Panc1 (cell line): ENCODE data around the gene TMEM229B. TPM values are rescaled to one million over a fixed set of nuclear protein-coding genes. Genes with fewer than 3 reads are reported as not detected.

Experiments
- ATAC-seq: fragments of 200-7000 bp; cut with Tn5 transposase; 2 replicates; pipeline ENCODE4 v1.9.1; 2020; ENCODE audit warnings: mild to moderate bottlenecking, moderate library complexity
- BruUV-seq: library from RNA; stranded (reverse); fragments of 400-500 nt; replicated peaks from 2 replicates; lab custom pipeline; 2021; lab: Mats Ljungman, UMichigan
- CTCF ChIA-PET: fragments of 300-600 bp; sonication (Branson Sonifier 250); formaldehyde crosslinking; loops from one replicate; lab custom pipeline; 2022; ENCODE audit warnings: antibody characterized with exemption; lab: Charles Lee
- POLR2A ChIA-PET: fragments of 300-600 bp; sonication (Branson Sonifier 250); formaldehyde crosslinking; loops from one replicate; lab custom pipeline; 2022; ENCODE audit warnings: antibody characterized with exemption; lab: Charles Lee
- DNase-seq: peaks from one replicate; pipeline ENCODE4 v3.0.0-alpha.2; 2010; ENCODE audit warnings: low read depth, low spot score
- H3K27ac ChIP-seq: 2 replicates; pipeline ENCODE4 v1.5.1; 2011; ENCODE audit warnings: mild to moderate bottlenecking, low read length, inconsistent platforms
- H3K27me3 ChIP-seq: fragments of 200-500 bp; sonication (Bioruptor generic); 2 replicates; pipeline ENCODE4 v1.6.0; 2014; ENCODE audit warnings: low read length, inconsistent platforms; ENCODE audit not compliant: control insufficient read depth, insufficient read depth
- H3K36me3 ChIP-seq: fragments of 200-500 bp; sonication (Bioruptor generic); 2 replicates; pipeline ENCODE4 v1.5.1; 2014; ENCODE audit warnings: inconsistent platforms, mild to moderate bottlenecking, low read length, moderate library complexity; ENCODE audit not compliant: control insufficient read depth, insufficient read depth
- H3K4me1 ChIP-seq: 2 replicates; pipeline ENCODE4 v1.5.1; 2011; ENCODE audit warnings: inconsistent platforms, mild to moderate bottlenecking, low read length, moderate library complexity; ENCODE audit not compliant: control insufficient read depth, insufficient read depth
- H3K4me3 ChIP-seq, 2 experiments: 2 replicates each; pipeline ENCODE4 v1.5.1; 2011 to 2012; ENCODE audit warnings: low read depth in 2 of 2, low read length in 2 of 2, mild to moderate bottlenecking in 2 of 2, inconsistent platforms in 1 of 2, moderate library complexity in 1 of 2
- H3K9me3 ChIP-seq: fragments of 200-500 bp; sonication (Bioruptor generic); 2 replicates; pipeline ENCODE4 v1.5.1; 2014; ENCODE audit warnings: low read depth, mild to moderate bottlenecking, inconsistent platforms, low read length, moderate library complexity; ENCODE audit not compliant: control insufficient read depth, insufficient read depth
- CTCF ChIP-seq: fragments of 450-650 bp; IDR thresholded peaks from 2 replicates; pipeline ENCODE4 v1.5.1; 2017; ENCODE audit warnings: mild to moderate bottlenecking
- POLR2AphosphoS5 ChIP-seq: IDR thresholded peaks from 2 replicates; pipeline ENCODE4 v1.6.1; 2012; ENCODE audit warnings: mild to moderate bottlenecking, low read depth, low read length, moderate library complexity
- REST ChIP-seq, 2 experiments: IDR thresholded peaks; 2 replicates each; pipeline ENCODE4 v1.6.1; 2011 to 2012; ENCODE audit warnings: low read depth in 2 of 2, control low read depth in 1 of 2, low read length in 1 of 2, mild to moderate bottlenecking in 1 of 2, moderate library complexity in 1 of 2; ENCODE audit not compliant: insufficient read depth in 1 of 2
- SIN3A ChIP-seq: IDR thresholded peaks from 2 replicates; pipeline ENCODE4 v1.6.1; 2012; ENCODE audit warnings: low read depth, mild to moderate bottlenecking, low read length, moderate library complexity, borderline replicate concordance; ENCODE audit not compliant: insufficient read depth
- TCF7L2 ChIP-seq: IDR thresholded peaks from 2 replicates; pipeline ENCODE4 v1.6.1; 2011; ENCODE audit warnings: mild to moderate bottlenecking, low read depth, low read length, inconsistent platforms
- in situ Hi-C: cut with HindIII; loops from 2 replicates; pipeline ENCODE4 v1.10.0; 2016; ENCODE audit warnings: low sequenced_read_pairs, low pct_unique_long_range_greater_than_20kb
- intact Hi-C: fragments of 100-400 bp; cut with micrococcal nuclease; formaldehyde crosslinking; loops from one replicate; pipeline ENCODE4 v1.10.0; 2022; ENCODE audit not compliant: unreplicated experiment
- total RNA-seq: library from RNA; stranded (reverse); gene quantifications from one replicate; pipeline ENCODE4 v1.2.1, GENCODE V29; 2021; ENCODE audit not compliant: unreplicated experiment

Gene TMEM229B
- total RNA-seq, 1 experiment from 2014 or later: 1.6 TPM

GRCh38 chr14:67473290-67474082, 15.0 kb downstream of the TMEM229B start:
- no peaks in the 10 kb centered on the region for H3K27me3 ChIP-seq
- H3K36me3 ChIP-seq: no peaks in the 10 kb centered on the region
- in situ Hi-C loops (no loop called here), intact Hi-C loops (no loop called here)
- ATAC-seq (no peak), DNase-seq (no peak)
- ChIA-PET CTCF (no interaction called here), POLR2A (no interaction called here)
- H3K4me3 ChIP-seq: no peak overlapping the region
- no TSS peak for BruUV-seq
- no peaks in the 10 kb centered on the region for H3K4me1 ChIP-seq
- H3K9me3 ChIP-seq: no peaks in the 10 kb centered on the region
- H3K27ac ChIP-seq: no peak overlapping the region
- TF ChIP-seq CTCF (no peak), SIN3A (no peak), REST (IDR thresholded peaks at IDR 0.05; ENCODE audit: insufficient read depth in 1 of 2, low read depth in 2 of 2, low read length in 1 of 2) (no peak), POLR2AphosphoS5 (no peak), TCF7L2 (no peak)

GRCh38 chr14:67472726-67473125, 15.8 kb downstream of the TMEM229B start:
- ATAC-seq (no peak), DNase-seq (no peak)
- no peak overlapping the region for H3K4me3 ChIP-seq
- no peaks in the 10 kb centered on the region for H3K36me3 ChIP-seq
- in situ Hi-C loops (no loop called here), intact Hi-C loops (no loop called here)
- ChIA-PET POLR2A (no interaction called here), CTCF (no interaction called here)
- no peaks in the 10 kb centered on the region for H3K4me1 ChIP-seq
- H3K9me3 ChIP-seq: no peaks in the 10 kb centered on the region
- no peaks in the 10 kb centered on the region for H3K27me3 ChIP-seq
- no peak overlapping the region for H3K27ac ChIP-seq
- TF ChIP-seq SIN3A (no peak), TCF7L2 (no peak), REST (IDR thresholded peaks at IDR 0.05; ENCODE audit: insufficient read depth in 1 of 2, low read depth in 2 of 2, low read length in 1 of 2) (no peak), POLR2AphosphoS5 (no peak), CTCF (no peak)
- BruUV-seq: no TSS peak
